ENCODE results near the gene PACSIN1.

Gene PACSIN1

DNA sequence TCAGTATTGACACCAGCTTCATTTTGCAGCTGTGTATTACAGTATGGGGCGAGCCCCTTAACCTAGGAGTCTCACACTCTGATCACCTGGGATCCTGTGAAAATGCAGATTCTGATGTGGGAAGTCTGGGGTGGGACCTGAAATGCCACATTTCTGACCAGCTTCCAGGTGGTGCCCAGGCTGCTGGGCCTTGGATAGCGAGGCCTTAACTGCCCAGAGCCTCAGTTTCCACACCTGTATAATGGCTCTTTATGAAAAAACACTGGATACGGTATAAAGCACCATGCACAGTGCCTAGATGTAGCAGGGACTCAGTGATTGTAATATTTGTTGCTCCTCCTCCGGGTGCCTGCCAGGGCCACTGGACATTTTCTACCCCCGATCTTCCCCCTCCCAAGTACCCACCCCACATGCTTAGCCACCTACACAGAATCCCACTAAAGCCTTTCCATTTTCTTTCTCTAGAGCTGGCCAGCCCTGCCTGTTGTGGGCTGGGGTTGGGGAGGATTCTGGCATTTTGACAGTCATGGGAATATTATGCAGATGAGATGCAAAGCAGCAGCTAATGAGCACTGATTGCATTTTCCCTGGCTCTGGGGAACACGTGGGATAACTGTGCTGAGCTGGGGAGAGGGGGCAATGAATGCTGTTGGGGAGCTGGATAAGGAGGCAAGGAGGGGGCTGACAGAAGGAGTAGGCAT, 45.5 kb downstream of the PACSIN1 start:
- no peaks in the 10 kb centered on the region for H3K4me1 ChIP-seq (ENCODE audit: low read length)
- no peaks in the 10 kb centered on the region for H3K36me3 ChIP-seq (replicated peaks; ENCODE audit: insufficient read depth, low read length)
- no peaks in the 10 kb centered on the region for H3F3A ChIP-seq (ENCODE audit: insufficient read depth, low read length)
- H3K9me3 ChIP-seq (replicated peaks; ENCODE audit: insufficient read depth, low read length), result no peaks in the 10 kb centered on the region
- H3K9me2 ChIP-seq (replicated peaks; ENCODE audit: insufficient read depth, low read length), result no peaks in the 10 kb centered on the region
- no peaks in the 10 kb centered on the region for H3K27me3 ChIP-seq (replicated peaks; ENCODE audit: insufficient read depth, low read length)
- no peak overlapping the region for H2AFZ ChIP-seq (ENCODE audit: low read length)
- no peak overlapping the region for H3K27ac ChIP-seq (ENCODE audit: low read length)
- no peak overlapping the region for H3K9ac ChIP-seq (ENCODE audit: low read length)
- H3K4me2 ChIP-seq (ENCODE audit: low read depth, low read length), result no peak overlapping the region
- no peak for DNase-seq
- no peaks in the 10 kb centered on the region for H4K20me1 ChIP-seq (ENCODE audit: insufficient read depth, low read length)
- TF ChIP-seq EZH2 (optimal IDR thresholded peaks at IDR 0.05; ENCODE audit: low read depth, low read length), result no peak
- TF ChIP-seq, protein P1, sequence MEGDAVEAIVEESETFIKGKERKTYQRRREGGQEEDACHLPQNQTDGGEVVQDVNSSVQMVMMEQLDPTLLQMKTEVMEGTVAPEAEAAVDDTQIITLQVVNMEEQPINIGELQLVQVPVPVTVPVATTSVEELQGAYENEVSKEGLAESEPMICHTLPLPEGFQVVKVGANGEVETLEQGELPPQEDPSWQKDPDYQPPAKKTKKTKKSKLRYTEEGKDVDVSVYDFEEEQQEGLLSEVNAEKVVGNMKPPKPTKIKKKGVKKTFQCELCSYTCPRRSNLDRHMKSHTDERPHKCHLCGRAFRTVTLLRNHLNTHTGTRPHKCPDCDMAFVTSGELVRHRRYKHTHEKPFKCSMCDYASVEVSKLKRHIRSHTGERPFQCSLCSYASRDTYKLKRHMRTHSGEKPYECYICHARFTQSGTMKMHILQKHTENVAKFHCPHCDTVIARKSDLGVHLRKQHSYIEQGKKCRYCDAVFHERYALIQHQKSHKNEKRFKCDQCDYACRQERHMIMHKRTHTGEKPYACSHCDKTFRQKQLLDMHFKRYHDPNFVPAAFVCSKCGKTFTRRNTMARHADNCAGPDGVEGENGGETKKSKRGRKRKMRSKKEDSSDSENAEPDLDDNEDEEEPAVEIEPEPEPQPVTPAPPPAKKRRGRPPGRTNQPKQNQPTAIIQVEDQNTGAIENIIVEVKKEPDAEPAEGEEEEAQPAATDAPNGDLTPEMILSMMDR (IDR thresholded peaks at IDR 0.05; ENCODE audit: low read length), result no peak
- TF ChIP-seq EZH2phosphoT487 (IDR thresholded peaks at IDR 0.05; ENCODE audit: low read length), result no peak
- no peak overlapping the region for H3K4me3 ChIP-seq (ENCODE audit: low read length)
- no peaks in the 10 kb centered on the region; the same call in 1 of the 2 replicates for H3K79me2 ChIP-seq (ENCODE audit: low read length)

DNA sequence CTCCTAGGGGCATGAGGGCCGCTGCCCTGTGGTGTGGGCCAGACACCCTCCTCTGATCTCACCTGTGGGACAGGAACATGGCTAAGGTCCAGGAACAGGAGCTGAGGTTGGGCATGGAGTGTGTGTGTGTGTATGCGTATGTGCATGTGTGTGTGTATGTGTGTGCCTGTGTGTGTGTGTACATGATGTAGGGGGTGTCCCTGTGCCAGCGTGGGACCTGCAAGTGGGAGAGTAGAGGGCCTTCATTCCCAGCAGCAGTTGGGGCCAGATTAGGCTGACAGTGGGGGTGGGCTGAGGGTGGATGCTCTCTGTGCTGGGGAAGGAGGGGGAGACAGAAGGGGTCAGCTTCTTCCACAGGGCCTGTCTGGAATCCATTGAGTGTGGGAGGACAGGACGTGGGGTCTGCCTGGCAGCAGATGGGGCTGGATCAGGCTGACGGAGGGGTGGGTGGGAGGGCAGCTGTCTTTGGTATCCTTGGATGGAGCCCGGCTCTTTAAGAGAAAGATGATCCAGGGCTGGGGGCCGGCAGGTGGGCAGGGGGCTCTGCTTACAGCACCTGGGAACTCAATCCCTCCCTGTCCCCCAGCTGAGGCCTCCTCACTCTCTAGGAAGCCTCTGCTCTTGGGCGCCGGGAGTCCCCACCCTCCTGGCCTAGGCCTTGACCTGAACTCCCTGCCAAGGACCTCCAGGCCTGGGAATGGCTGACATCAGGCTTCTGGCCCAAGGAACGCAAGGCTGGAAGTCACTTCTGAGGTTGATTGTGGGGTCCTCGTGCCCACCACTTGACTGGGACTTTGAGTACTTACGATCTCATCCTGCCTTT, 46.2 kb downstream of the PACSIN1 start:
- DNase-seq, result no peak
- H3K4me2 ChIP-seq (ENCODE audit: low read depth, low read length), result no peak overlapping the region
- H3K9me3 ChIP-seq (replicated peaks; ENCODE audit: insufficient read depth, low read length), result no peaks in the 10 kb centered on the region
- no peaks in the 10 kb centered on the region for H3K27me3 ChIP-seq (replicated peaks; ENCODE audit: insufficient read depth, low read length)
- no peaks in the 10 kb centered on the region for H3K36me3 ChIP-seq (replicated peaks; ENCODE audit: insufficient read depth, low read length)
- no peaks in the 10 kb centered on the region for H3K9me2 ChIP-seq (replicated peaks; ENCODE audit: insufficient read depth, low read length)
- H3K9ac ChIP-seq (ENCODE audit: low read length), result no peak overlapping the region
- H3K79me2 ChIP-seq (ENCODE audit: low read length), result no peaks in the 10 kb centered on the region; the same call in 1 of the 2 replicates
- H3K27ac ChIP-seq (ENCODE audit: low read length), result no peak overlapping the region
- no peak overlapping the region for H2AFZ ChIP-seq (ENCODE audit: low read length)
- H4K20me1 ChIP-seq (ENCODE audit: insufficient read depth, low read length), result no peaks in the 10 kb centered on the region
- TF ChIP-seq EZH2phosphoT487 (IDR thresholded peaks at IDR 0.05; ENCODE audit: low read length), result no peak
- TF ChIP-seq, protein P1 (IDR thresholded peaks at IDR 0.05; ENCODE audit: low read length), result no peak
- TF ChIP-seq EZH2 (optimal IDR thresholded peaks at IDR 0.05; ENCODE audit: low read depth, low read length), result no peak
- H3K4me3 ChIP-seq (ENCODE audit: low read length), result no peak overlapping the region
- H3K4me1 ChIP-seq (ENCODE audit: low read length), result no peaks in the 10 kb centered on the region
- no peaks in the 10 kb centered on the region for H3F3A ChIP-seq (ENCODE audit: insufficient read depth, low read length)

DNA sequence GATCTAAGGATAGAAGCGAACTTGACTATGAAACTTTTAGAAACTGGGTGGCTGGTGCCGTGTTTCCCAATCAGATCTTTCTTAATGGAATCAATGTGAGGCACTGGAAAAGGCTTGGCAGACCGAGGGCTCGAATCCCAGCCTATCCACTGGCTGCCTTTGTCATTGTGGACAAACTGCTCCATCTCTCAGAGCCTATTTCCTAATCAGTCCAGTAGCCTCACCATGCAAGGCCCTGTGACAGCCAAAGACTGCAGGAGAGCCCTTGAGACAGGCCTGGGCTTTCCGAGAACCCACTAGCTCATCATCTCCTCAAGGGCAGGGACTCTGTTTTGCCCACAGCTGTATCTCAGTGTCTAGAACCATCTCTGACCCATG, 46.9 kb downstream of the PACSIN1 start:
- Histone ChIP-seq H3K79me2 (ENCODE audit: low read length) (no peaks in the 10 kb centered on the region; the same call in 1 of the 2 replicates), H3K9me3 (replicated peaks; ENCODE audit: insufficient read depth, low read length) (no peaks in the 10 kb centered on the region), H4K20me1 (ENCODE audit: insufficient read depth, low read length) (no peaks in the 10 kb centered on the region), H3K36me3 (replicated peaks; ENCODE audit: insufficient read depth, low read length) (no peaks in the 10 kb centered on the region), H3K4me1 (ENCODE audit: low read length) (no peaks in the 10 kb centered on the region), H3K4me2 (ENCODE audit: low read depth, low read length) (no peak overlapping the region), H3F3A (ENCODE audit: insufficient read depth, low read length) (no peaks in the 10 kb centered on the region), H3K9ac (ENCODE audit: low read length) (no peak overlapping the region), H3K9me2 (replicated peaks; ENCODE audit: insufficient read depth, low read length) (no peaks in the 10 kb centered on the region), H3K4me3 (ENCODE audit: low read length) (no peak overlapping the region), H3K27ac (ENCODE audit: low read length) (no peak overlapping the region), H3K27me3 (replicated peaks; ENCODE audit: insufficient read depth, low read length) (no peaks in the 10 kb centered on the region), H2AFZ (ENCODE audit: low read length) (no peak overlapping the region)
- TF ChIP-seq EZH2phosphoT487 (IDR thresholded peaks at IDR 0.05; ENCODE audit: low read length) (no peak), EZH2 (optimal IDR thresholded peaks at IDR 0.05; ENCODE audit: low read depth, low read length) (no peak)
- TF ChIP-seq, protein P1 (IDR thresholded peaks at IDR 0.05; ENCODE audit: low read length), result no peak
- DNase-seq, result no peak
